H9 (cell line): ENCODE measurements around the gene SYMPK. TPM values are rescaled to one million over a fixed set of nuclear protein-coding genes. Genes with fewer than 3 reads are reported as not detected.

Experiments
- DNase-seq: peaks from one replicate; pipeline ENCODE4 v3.0.0-alpha.2; 2017
- H2AFZ ChIP-seq: one replicate; pipeline ENCODE4 v1.6.1; 2013; ENCODE audit warnings: mild to moderate bottlenecking, low read length, control low read depth, moderate library complexity
- H2AK5ac ChIP-seq: 2 replicates; pipeline ENCODE4 v1.6.1; 2013; ENCODE audit warnings: low read length, control low read depth, mixed read lengths; ENCODE audit not compliant: insufficient read length
- H2BK120ac ChIP-seq: one replicate; pipeline ENCODE4 v1.6.1; 2013; ENCODE audit warnings: low read depth, mild to moderate bottlenecking, low read length, control low read depth, inconsistent platforms; ENCODE audit not compliant: poor library complexity, severe bottlenecking
- H2BK12ac ChIP-seq: 2 replicates; pipeline ENCODE4 v1.6.1; 2013; ENCODE audit warnings: low read length, control low read depth, mixed read lengths, low read depth; ENCODE audit not compliant: insufficient read length
- H2BK15ac ChIP-seq: 2 replicates; pipeline ENCODE4 v1.6.1; 2013; ENCODE audit warnings: low read depth, low read length, control low read depth
- H2BK20ac ChIP-seq: one replicate; pipeline ENCODE4 v1.6.1; 2013; ENCODE audit warnings: low read depth, mild to moderate bottlenecking, low read length, control low read depth, inconsistent platforms; ENCODE audit not compliant: poor library complexity, severe bottlenecking
- H2BK5ac ChIP-seq: 2 replicates; pipeline ENCODE4 v1.6.1; 2013; ENCODE audit warnings: low read length, control low read depth, mixed read lengths; ENCODE audit not compliant: insufficient read length
- H3K14ac ChIP-seq: 2 replicates; pipeline ENCODE4 v1.6.1; 2013; ENCODE audit warnings: low read length, control low read depth; ENCODE audit not compliant: insufficient read depth
- H3K18ac ChIP-seq: 2 replicates; pipeline ENCODE4 v1.6.1; 2013; ENCODE audit warnings: low read depth, mild to moderate bottlenecking, mixed read lengths, low read length, control low read depth; ENCODE audit not compliant: insufficient read length
- H3K23ac ChIP-seq: 2 replicates; pipeline ENCODE4 v1.6.1; 2013; ENCODE audit warnings: low read length, control low read depth, mixed read lengths, low read depth; ENCODE audit not compliant: insufficient read length
- H3K23me2 ChIP-seq: 2 replicates; pipeline ENCODE4 v1.6.1; 2013; ENCODE audit warnings: low read depth, mild to moderate bottlenecking, mixed read lengths, low read length, control low read depth; ENCODE audit not compliant: insufficient read length, poor library complexity, severe bottlenecking
- H3K27ac ChIP-seq: 2 replicates; pipeline ENCODE4 v1.5.1; 2013; ENCODE audit warnings: low read length, control low read depth, mixed read lengths, low read depth; ENCODE audit not compliant: insufficient read length
- H3K27me3 ChIP-seq: 2 replicates; pipeline ENCODE4 v1.6.1; 2013; ENCODE audit warnings: low read length, control low read depth, inconsistent platforms; ENCODE audit not compliant: insufficient read depth
- H3K4ac ChIP-seq: 2 replicates; pipeline ENCODE4 v1.6.1; 2013; ENCODE audit warnings: low read depth, mild to moderate bottlenecking, control low read depth, inconsistent platforms, low read length, moderate library complexity
- H3K4me1 ChIP-seq: 2 replicates; pipeline ENCODE4 v1.6.1; 2013; ENCODE audit warnings: low read length, control low read depth, inconsistent platforms; ENCODE audit not compliant: insufficient read depth
- H3K4me2 ChIP-seq: 2 replicates; pipeline ENCODE4 v1.6.1; 2013; ENCODE audit warnings: low read length, control low read depth, mixed read lengths; ENCODE audit not compliant: insufficient read length, insufficient read depth
- H3K56ac ChIP-seq: 2 replicates; pipeline ENCODE4 v1.6.1; 2013; ENCODE audit warnings: low read depth, mild to moderate bottlenecking, mixed read lengths, low read length, control low read depth; ENCODE audit not compliant: insufficient read length
- H3K79me1 ChIP-seq: 2 replicates; pipeline ENCODE4 v1.6.1; 2013; ENCODE audit warnings: low read depth, mild to moderate bottlenecking, moderate library complexity, low read length, control low read depth, inconsistent platforms; ENCODE audit not compliant: insufficient read depth, poor library complexity, severe bottlenecking
- H3K79me2 ChIP-seq: 2 replicates; pipeline ENCODE4 v1.6.1; 2013; ENCODE audit warnings: low read length, control low read depth, inconsistent platforms; ENCODE audit not compliant: insufficient read depth
- H3K9ac ChIP-seq: 2 replicates; pipeline ENCODE4 v1.6.1; 2013; ENCODE audit warnings: low read length, control low read depth, mixed read lengths; ENCODE audit not compliant: insufficient read length; ENCODE audit errors: extremely low read depth
- H3K9me3 ChIP-seq: one replicate; pipeline ENCODE4 v1.6.1; 2013; ENCODE audit warnings: low read depth, low read length, inconsistent platforms; ENCODE audit not compliant: control insufficient read depth
- H3T11ph ChIP-seq: one replicate; pipeline ENCODE4 v1.6.1; 2013; ENCODE audit warnings: mild to moderate bottlenecking, low read length, control low read depth, inconsistent platforms
- H4K20me1 ChIP-seq: one replicate; pipeline ENCODE4 v1.6.1; 2013; ENCODE audit not compliant: control insufficient read depth, insufficient read length, insufficient read depth
- H4K5ac ChIP-seq: 2 replicates; pipeline ENCODE4 v1.6.1; 2013; ENCODE audit warnings: low read depth, mild to moderate bottlenecking, mixed read lengths, low read length, control low read depth; ENCODE audit not compliant: insufficient read length
- H4K8ac ChIP-seq: replicated peaks from 2 replicates; pipeline ENCODE4 v1.6.1; 2013; ENCODE audit warnings: low read length, control low read depth, mixed read lengths, low read depth; ENCODE audit not compliant: insufficient read length
- H4K91ac ChIP-seq: 2 replicates; pipeline ENCODE4 v1.6.1; 2013; ENCODE audit warnings: low read depth, mild to moderate bottlenecking, moderate library complexity, mixed read lengths, low read length, control low read depth; ENCODE audit not compliant: insufficient read length
- H3K27ac Mint-ChIP-seq, 3 experiments: 2 replicates in 2 of 3; 3 replicates in 1 of 3; pipeline ENCODE4 v1.8.0; 2020 to 2021; ENCODE audit warnings: mixed read lengths in 3 of 3, mild to moderate bottlenecking in 1 of 3, moderate library complexity in 1 of 3
- H3K27me3 Mint-ChIP-seq: 2 replicates; pipeline ENCODE4 v1.8.0; 2021; ENCODE audit warnings: low read depth, mild to moderate bottlenecking, moderate library complexity, mixed read lengths
- H3K36me3 Mint-ChIP-seq, 3 experiments: 2 replicates in 2 of 3; 3 replicates in 1 of 3; pipeline ENCODE4 v1.8.0; 2020 to 2021; ENCODE audit warnings: low read depth in 3 of 3, mixed read lengths in 3 of 3; ENCODE audit not compliant: insufficient read depth in 1 of 3
- H3K4me1 Mint-ChIP-seq, 2 experiments: 2 replicates each; pipeline ENCODE4 v1.8.0; 2020; ENCODE audit warnings: mixed read lengths in 2 of 2
- H3K4me3 Mint-ChIP-seq, 2 experiments: 2 replicates in 1 of 2; 3 replicates in 1 of 2; pipeline ENCODE4 v1.8.0; 2020 to 2021; ENCODE audit warnings: mild to moderate bottlenecking in 2 of 2, mixed read lengths in 2 of 2, moderate library complexity in 1 of 2
- H3K9me3 Mint-ChIP-seq, 2 experiments: 2 replicates in 1 of 2; 3 replicates in 1 of 2; pipeline ENCODE4 v1.8.0; 2020; ENCODE audit warnings: mild to moderate bottlenecking in 2 of 2, mixed read lengths in 2 of 2, moderate library complexity in 1 of 2
- total RNA-seq: library from RNA; stranded (reverse); gene quantifications from 2 replicates; pipeline ENCODE4 v1.2.1, GENCODE V29; 2021
- TF ChIP-seq, protein P1 (sequence below): fragments of 200-600 bp; sonication (generic); conservative IDR thresholded peaks from 3 replicates; pipeline ENCODE4 v1.8.0; 2021; ENCODE audit warnings: antibody characterized with exemption, mild to moderate bottlenecking

SYMPK gene
- total RNA-seq, 1 experiment from 2014 or later: 104 TPM

DNA sequence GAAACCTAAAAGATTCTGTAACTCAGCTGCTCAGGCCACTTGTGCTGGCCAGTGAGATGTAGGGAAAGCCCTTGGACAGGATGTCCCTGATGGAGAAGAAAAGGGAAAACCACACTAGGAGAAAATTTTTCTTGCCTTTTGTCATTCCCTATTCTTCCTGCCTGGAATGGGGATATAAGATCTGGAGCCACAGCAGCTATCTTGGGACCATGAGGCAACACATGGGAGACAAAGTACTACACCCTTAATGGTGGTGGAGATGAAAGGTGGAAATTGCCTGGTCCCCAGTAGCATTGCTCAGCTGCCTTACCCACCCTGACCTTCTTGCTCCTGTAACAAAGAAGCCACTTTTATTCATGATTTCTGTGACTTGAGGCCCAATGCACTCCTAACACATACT is 57.2 kb downstream of the SYMPK start:
- no peak overlapping the region for H3K9ac ChIP-seq

More for the DNA sequence above, 57.2 kb downstream of the SYMPK start:
- peaks cover 42% of the 10 kb centered on the region for H3K27me3 Mint-ChIP-seq
- 0 out of 7 replicates have a peak, but pooled peaks cover 0 to 1% (median 0%) of the 10 kb centered on the region in 3 experiments for H3K36me3 Mint-ChIP-seq
- Histone ChIP-seq H2BK5ac (no peak overlapping the region), H3K4me2 (no peak overlapping the region), H2AK5ac (no peak overlapping the region), H3K23me2 (no peaks in the 10 kb centered on the region), H3K27me3 (no peaks in the 10 kb centered on the region), H4K20me1 (no peaks in the 10 kb centered on the region), H2AFZ (no peak overlapping the region), H4K91ac (no peak overlapping the region), H3K56ac (no peak overlapping the region), H3K18ac (no peak overlapping the region), H2BK12ac (no peak overlapping the region), H3K14ac (no peak overlapping the region), H3K27ac (no peak overlapping the region), H3K23ac (no peak overlapping the region), H3K79me2 (no peaks in the 10 kb centered on the region), H3K4me1 (no peaks in the 10 kb centered on the region), H3K9me3 (no peaks in the 10 kb centered on the region), H4K8ac (no peak overlapping the region), H3T11ph (no peak overlapping the region), H3K4ac (no peak overlapping the region), H2BK15ac (no peak overlapping the region), H3K79me1 (no peaks in the 10 kb centered on the region), H4K5ac (no peak overlapping the region), H2BK120ac (no peak overlapping the region), H2BK20ac (no peak overlapping the region)
- no peak overlapping the region for H3K4me3 Mint-ChIP-seq
- no peak overlapping the region for H3K27ac Mint-ChIP-seq
- no peak for DNase-seq
- peaks cover 7 to 17% of the 10 kb centered on the region in 2 experiments for H3K4me1 Mint-ChIP-seq
- no peaks in the 10 kb centered on the region; a peak in 1 of 5 replicates for H3K9me3 Mint-ChIP-seq
- TF ChIP-seq, protein P1, sequence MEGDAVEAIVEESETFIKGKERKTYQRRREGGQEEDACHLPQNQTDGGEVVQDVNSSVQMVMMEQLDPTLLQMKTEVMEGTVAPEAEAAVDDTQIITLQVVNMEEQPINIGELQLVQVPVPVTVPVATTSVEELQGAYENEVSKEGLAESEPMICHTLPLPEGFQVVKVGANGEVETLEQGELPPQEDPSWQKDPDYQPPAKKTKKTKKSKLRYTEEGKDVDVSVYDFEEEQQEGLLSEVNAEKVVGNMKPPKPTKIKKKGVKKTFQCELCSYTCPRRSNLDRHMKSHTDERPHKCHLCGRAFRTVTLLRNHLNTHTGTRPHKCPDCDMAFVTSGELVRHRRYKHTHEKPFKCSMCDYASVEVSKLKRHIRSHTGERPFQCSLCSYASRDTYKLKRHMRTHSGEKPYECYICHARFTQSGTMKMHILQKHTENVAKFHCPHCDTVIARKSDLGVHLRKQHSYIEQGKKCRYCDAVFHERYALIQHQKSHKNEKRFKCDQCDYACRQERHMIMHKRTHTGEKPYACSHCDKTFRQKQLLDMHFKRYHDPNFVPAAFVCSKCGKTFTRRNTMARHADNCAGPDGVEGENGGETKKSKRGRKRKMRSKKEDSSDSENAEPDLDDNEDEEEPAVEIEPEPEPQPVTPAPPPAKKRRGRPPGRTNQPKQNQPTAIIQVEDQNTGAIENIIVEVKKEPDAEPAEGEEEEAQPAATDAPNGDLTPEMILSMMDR: no peak
